RPMI8226 (cell line): ENCODE results near the gene EFR3B.
"Not testable (repeated sequence)": the region's sequence is repeated elsewhere in the genome, so short reads cannot be mapped to it uniquely, and the experiment has no call there.

ENCODE experiments used
- DNase-seq: peaks from one replicate; pipeline ENCODE4 v3.0.0-alpha.2; 2015

EFR3B gene

GRCh38 chr2:25109822-25110221, 67.9 kb downstream of the EFR3B start:
- DNase-seq: no peak

- DNase-seq: no peak
These were observed 70.2 kb downstream of the EFR3B start for GRCh38 chr2:25112113-25112512.

GRCh38 chr2:25115249-25115883, 73.5 kb downstream of the EFR3B start:
- no peak for DNase-seq

- no peak for DNase-seq
These were observed 74.0 kb downstream of the EFR3B start for GRCh38 chr2:25115902-25116301.

GRCh38 chr2:25116956-25117355, 75.1 kb downstream of the EFR3B start:
- DNase-seq: no peak

GRCh38 chr2:25119263-25119662, 77.4 kb downstream of the EFR3B start:
- no peak for DNase-seq

GRCh38 chr2:25122367-25122766, 80.5 kb downstream of the EFR3B start:
- no peak for DNase-seq

- DNase-seq: no peak
These were observed 81.8 kb downstream of the EFR3B start for GRCh38 chr2:25123682-25124081.

GRCh38 chr2:25125189-25125588, 83.3 kb downstream of the EFR3B start:
- DNase-seq: no peak

- no peak for DNase-seq
These were observed 84.1 kb downstream of the EFR3B start for GRCh38 chr2:25125976-25126375.

GRCh38 chr2:25127071-25127470, 85.2 kb downstream of the EFR3B start:
- not testable (repeated sequence) for DNase-seq

GRCh38 chr2:25127646-25128045, 85.8 kb downstream of the EFR3B start:
- DNase-seq: no peak

- DNase-seq: peak; percentile 55
These were observed 88.1 kb downstream of the EFR3B start for GRCh38 chr2:25129901-25130520.

- no peak for DNase-seq
These were observed 89.3 kb downstream of the EFR3B start for GRCh38 chr2:25131253-25131566.

- DNase-seq: no peak
These were observed 89.9 kb downstream of the EFR3B start for GRCh38 chr2:25131567-25132298.

- no peak for DNase-seq
These were observed 90.4 kb downstream of the EFR3B start for GRCh38 chr2:25132299-25132635.

GRCh38 chr2:25132693-25133092, 90.8 kb downstream of the EFR3B start:
- DNase-seq: no peak

- not testable (repeated sequence) for DNase-seq
These were observed 98.7 kb downstream of the EFR3B start for GRCh38 chr2:25140535-25140934.

GRCh38 chr2:25141120-25141519, 99.2 kb downstream of the EFR3B start:
- no peak for DNase-seq

- DNase-seq: no peak
These were observed 103.9 kb downstream of the EFR3B start for GRCh38 chr2:25145803-25146202.

- no peak for DNase-seq
These were observed 105.0 kb downstream of the EFR3B start for GRCh38 chr2:25146896-25147295.

- DNase-seq: no peak
These were observed 107.8 kb downstream of the EFR3B start for GRCh38 chr2:25149646-25150045.

- not testable (repeated sequence) for DNase-seq
These were observed 109.1 kb downstream of the EFR3B start for GRCh38 chr2:25150993-25151392.

GRCh38 chr2:25151718-25152117, 109.8 kb downstream of the EFR3B start:
- DNase-seq: no peak

GRCh38 chr2:25155401-25155800, 113.5 kb downstream of the EFR3B start:
- DNase-seq: no peak
